Activated CD4-positive, alpha-beta T cell treated with anti-CD3 and anti-CD28 coated beads for 4 hours (primary cell): ENCODE measurements around the gene OOSP2.

ENCODE experiments used
- DNase-seq, 2 donors: peaks; one replicate each; pipeline ENCODE4 v3.0.0-alpha.2; 2020

The OOSP2 gene

DNA sequence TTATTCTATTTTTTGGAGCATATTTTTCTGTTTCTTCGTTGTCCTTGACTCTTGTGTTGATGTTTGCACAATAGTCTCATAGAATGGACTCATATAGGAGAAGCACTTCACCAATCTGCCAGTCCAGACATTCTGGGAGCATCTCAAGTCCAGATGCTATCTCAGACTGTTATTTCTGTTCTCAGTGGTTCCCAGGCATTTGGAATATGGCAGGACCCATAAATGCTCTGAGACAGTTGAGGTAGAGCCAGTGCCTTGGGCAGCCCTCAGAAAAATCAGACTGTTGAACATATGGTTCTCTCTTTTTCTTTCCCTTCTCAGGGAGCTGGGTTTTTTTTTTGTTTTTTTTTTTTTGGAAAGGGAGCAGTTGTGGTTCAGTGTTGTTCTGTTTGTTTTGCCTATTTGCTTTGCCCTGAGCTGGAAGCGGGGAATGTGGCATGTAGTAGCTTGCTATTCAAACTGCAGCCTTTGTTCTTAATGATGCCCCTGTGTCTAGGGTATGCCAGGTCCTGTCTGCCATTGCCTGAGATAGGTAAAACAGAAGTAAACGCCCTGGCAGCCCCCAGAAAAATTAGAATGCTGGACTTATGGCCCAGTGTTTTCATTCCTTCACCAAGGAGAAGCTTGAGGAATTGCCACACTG is 44.5 kb downstream of the OOSP2 start:
- DNase-seq = no peak

DNA sequence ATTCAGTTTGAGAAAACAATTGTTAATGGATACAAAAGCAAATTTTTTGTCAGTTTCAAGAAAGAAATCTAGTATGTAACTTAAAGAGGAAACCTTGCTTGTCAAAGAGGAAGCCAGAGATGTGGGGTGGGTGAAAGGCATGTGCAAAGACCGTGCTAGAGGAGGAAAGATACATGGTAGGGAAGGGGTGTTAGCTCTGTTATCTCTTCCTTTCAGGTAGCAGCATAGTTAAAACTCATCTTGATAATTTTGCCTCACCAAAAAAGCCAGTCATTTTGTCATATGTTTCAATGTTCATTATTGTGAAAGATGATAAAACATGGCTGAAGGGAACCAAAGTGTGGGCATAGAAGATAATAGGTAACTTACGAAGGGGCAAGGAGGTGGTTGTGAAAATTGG is 45.7 kb downstream of the OOSP2 start:
- no peak for DNase-seq

DNA sequence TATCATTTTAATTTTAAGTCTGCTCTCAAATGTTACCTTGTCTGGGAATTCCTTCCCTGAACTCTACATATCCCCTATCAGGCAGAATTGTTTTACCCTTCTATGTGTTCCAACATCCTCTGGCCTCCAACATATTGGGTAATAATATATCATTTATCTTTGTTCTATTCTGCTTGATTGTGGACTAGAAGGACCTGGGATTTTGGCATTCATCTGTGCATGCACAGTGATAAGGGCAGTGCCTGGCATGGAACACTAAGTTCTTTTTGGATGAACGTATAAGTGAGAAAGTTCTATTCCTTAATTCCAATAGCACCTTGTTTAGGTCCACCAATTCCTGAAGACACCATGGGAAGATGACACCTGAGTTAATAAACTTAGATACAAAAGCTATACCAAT is 47.0 kb downstream of the OOSP2 start:
- no peak for DNase-seq

DNA sequence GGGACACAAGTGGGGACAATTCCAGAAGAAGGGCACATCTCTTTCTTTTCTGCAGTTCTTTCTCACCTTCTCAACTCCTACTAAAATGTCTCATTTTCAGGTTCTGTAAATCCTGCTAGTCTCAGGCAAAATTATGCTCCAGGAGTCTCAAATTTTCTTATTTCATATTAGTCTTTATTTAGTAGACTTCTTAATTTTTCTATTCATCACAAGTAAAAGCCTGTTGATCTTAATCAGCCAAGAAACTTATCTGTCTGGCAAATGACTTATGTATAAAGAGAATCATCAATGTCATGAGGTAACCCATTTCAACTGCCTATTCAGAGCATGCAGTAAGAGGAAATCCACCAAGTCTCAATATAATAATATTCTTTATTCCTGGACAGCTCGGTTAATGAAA is 48.2 kb downstream of the OOSP2 start, which contains the start of gene MS4A2:
Gene MS4A2, plus strand, starts transcription at position 301 of the 400 bp plus-strand sequence. CDS start 102 bp downstream, outside the sequence.
- DNase-seq = no peak

DNA sequence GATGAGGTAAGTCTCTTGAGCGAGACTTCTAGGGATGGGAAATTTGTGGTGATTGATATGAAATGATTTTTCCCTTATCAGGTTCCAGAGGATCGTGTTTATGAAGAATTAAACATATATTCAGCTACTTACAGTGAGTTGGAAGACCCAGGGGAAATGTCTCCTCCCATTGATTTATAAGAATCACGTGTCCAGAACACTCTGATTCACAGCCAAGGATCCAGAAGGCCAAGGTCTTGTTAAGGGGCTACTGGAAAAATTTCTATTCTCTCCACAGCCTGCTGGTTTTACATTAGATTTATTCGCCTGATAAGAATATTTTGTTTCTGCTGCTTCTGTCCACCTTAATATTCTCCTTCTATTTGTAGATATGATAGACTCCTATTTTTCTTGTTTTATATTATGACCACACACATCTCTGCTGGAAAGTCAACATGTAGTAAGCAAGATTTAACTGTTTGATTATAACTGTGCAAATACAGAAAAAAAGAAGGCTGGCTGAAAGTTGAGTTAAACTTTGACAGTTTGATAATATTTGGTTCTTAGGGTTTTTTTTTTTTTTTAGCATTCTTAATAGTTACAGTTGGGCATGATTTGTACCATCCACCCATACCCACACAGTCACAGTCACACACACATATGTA is 55.4 kb downstream of the OOSP2 start:
- no peak for DNase-seq

DNA sequence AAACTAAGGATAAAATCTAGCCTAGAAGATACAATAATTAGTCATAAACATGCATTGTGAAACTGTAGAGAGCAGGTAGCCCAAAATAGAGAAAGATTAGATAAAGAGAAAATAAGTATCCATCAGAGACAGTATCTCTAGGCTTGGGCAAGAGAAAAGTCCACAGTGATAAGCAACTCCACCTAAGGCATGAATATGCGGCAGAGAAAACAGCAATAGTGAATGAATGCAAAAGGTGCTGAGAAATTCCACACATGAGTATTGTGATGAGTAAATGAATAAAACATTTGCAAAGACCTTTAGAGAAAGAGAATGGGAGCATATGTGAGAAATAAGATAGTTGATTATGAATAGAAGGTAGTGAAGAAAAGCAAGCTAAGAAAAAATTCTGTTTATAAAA is 57.0 kb downstream of the OOSP2 start:
- DNase-seq = no peak
